Measurements from ENCODE around the gene PTPN22. TPM values are rescaled to one million over a fixed set of nuclear protein-coding genes. Genes with fewer than 3 reads are reported as not detected.

Gene PTPN22
- polyA plus RNA-seq, 1 donor (not counting 4 experiments of a cell fraction or from before 2014, with no cell fraction given) = 0.39 TPM

- H3K27ac ChIP-seq (ENCODE audit: control insufficient read depth, insufficient read depth, low read length) = peak overlapping the region; percentile 3
- H4K20me1 ChIP-seq (ENCODE audit: control insufficient read depth, extremely low read depth, insufficient read depth, low read length) = no peaks in the 10 kb centered on the region
- TF ChIP-seq EZH2 (IDR thresholded peaks at IDR 0.05; ENCODE audit: low read length) (no peak), CTCF (optimal IDR thresholded peaks at IDR 0.05 in 1 of 3, IDR thresholded peaks at IDR 0.05 in 1 of 3, conservative IDR thresholded peaks at IDR 0.05 in 1 of 3; ENCODE audit: extremely low read depth in 1 of 3, insufficient read depth in 2 of 3, low read length in 3 of 3) (no peak)
- no peaks in the 10 kb centered on the region for H3K27me3 ChIP-seq (ENCODE audit: control insufficient read depth, extremely low read depth, insufficient read depth, low read length)
- no peak for DNase-seq (ENCODE audit: low read depth, low spot score)
- peak overlapping the region; percentile 87 for H3K4me2 ChIP-seq (ENCODE audit: control insufficient read depth, extremely low read depth, insufficient read depth, low read depth, low read length)
- H3K9me3 ChIP-seq (ENCODE audit: control insufficient read depth, low read depth, low read length) = no peaks in the 10 kb centered on the region
- no peaks in the 10 kb centered on the region for H3K36me3 ChIP-seq (ENCODE audit: control insufficient read depth in 2 of 2, extremely low read depth in 1 of 2, insufficient read depth in 2 of 2, low read length in 2 of 2)
- no peak overlapping the region for H3K9ac ChIP-seq (ENCODE audit: control insufficient read depth, extremely low read depth, insufficient read depth, low read length)
- no peak for FAIRE-seq
- peaks cover 80% of the 10 kb centered on the region for H3K79me2 ChIP-seq (ENCODE audit: control insufficient read depth, insufficient read depth, low read length)
- no peak overlapping the region for H2AFZ ChIP-seq (ENCODE audit: control insufficient read depth, low read length)
- H3K4me1 ChIP-seq (ENCODE audit: control insufficient read depth, extremely low read depth, insufficient read depth, low read length) = peaks cover 38% of the 10 kb centered on the region
- dilution Hi-C loops (cut with MboI; ENCODE audit: extremely low pct_ligation_motif_present, low sequenced_read_pairs) = no loop called here
- H3K9me1 ChIP-seq (ENCODE audit: control insufficient read depth, extremely low read depth, insufficient read depth, low read length) = no peaks in the 10 kb centered on the region
- H3K4me3 ChIP-seq (ENCODE audit: control insufficient read depth in 2 of 3, extremely low read depth in 1 of 3, insufficient read depth in 2 of 3, low read depth in 1 of 3, low read length in 3 of 3) = no peak overlapping the region
Measured at GRCh38 chr1:113808450-113809195, 62.9 kb downstream of the PTPN22 start.

GRCh38 chr1:113805639-113806038, 65.9 kb downstream of the PTPN22 start:
- TF ChIP-seq EZH2 (IDR thresholded peaks at IDR 0.05; ENCODE audit: low read length) (no peak), CTCF (optimal IDR thresholded peaks at IDR 0.05 in 1 of 3, IDR thresholded peaks at IDR 0.05 in 1 of 3, conservative IDR thresholded peaks at IDR 0.05 in 1 of 3; ENCODE audit: extremely low read depth in 1 of 3, insufficient read depth in 2 of 3, low read length in 3 of 3) (no peak)
- Histone ChIP-seq H3K36me3 (ENCODE audit: control insufficient read depth in 2 of 2, extremely low read depth in 1 of 2, insufficient read depth in 2 of 2, low read length in 2 of 2) (no peaks in the 10 kb centered on the region), H3K9me3 (ENCODE audit: control insufficient read depth, low read depth, low read length) (no peaks in the 10 kb centered on the region), H3K4me3 (ENCODE audit: control insufficient read depth in 2 of 3, extremely low read depth in 1 of 3, insufficient read depth in 2 of 3, low read depth in 1 of 3, low read length in 3 of 3) (no peak overlapping the region), H3K9ac (ENCODE audit: control insufficient read depth, extremely low read depth, insufficient read depth, low read length) (no peak overlapping the region), H4K20me1 (ENCODE audit: control insufficient read depth, extremely low read depth, insufficient read depth, low read length) (no peaks in the 10 kb centered on the region), H3K79me2 (ENCODE audit: control insufficient read depth, insufficient read depth, low read length) (peaks cover 96% of the 10 kb centered on the region), H3K27ac (ENCODE audit: control insufficient read depth, insufficient read depth, low read length) (no peak overlapping the region), H3K4me1 (ENCODE audit: control insufficient read depth, extremely low read depth, insufficient read depth, low read length) (peaks cover 34% of the 10 kb centered on the region), H3K9me1 (ENCODE audit: control insufficient read depth, extremely low read depth, insufficient read depth, low read length) (no peaks in the 10 kb centered on the region), H2AFZ (ENCODE audit: control insufficient read depth, low read length) (no peak overlapping the region), H3K27me3 (ENCODE audit: control insufficient read depth, extremely low read depth, insufficient read depth, low read length) (no peaks in the 10 kb centered on the region), H3K4me2 (ENCODE audit: control insufficient read depth, extremely low read depth, insufficient read depth, low read depth, low read length) (no peak overlapping the region)
- dilution Hi-C loops (cut with MboI; ENCODE audit: extremely low pct_ligation_motif_present, low sequenced_read_pairs) = no loop called here
- DNase-seq (ENCODE audit: low read depth, low spot score) (no peak), FAIRE-seq (no peak)
